ENCODE measurements around the gene OR51G1. TPM values are rescaled to one million over a fixed set of nuclear protein-coding genes. Genes with fewer than 3 reads are reported as not detected.
"Not testable (repeated sequence)": the region's sequence is repeated elsewhere in the genome, so short reads cannot be mapped to it uniquely, and the experiment has no call there.

Gene OR51G1, protein sequence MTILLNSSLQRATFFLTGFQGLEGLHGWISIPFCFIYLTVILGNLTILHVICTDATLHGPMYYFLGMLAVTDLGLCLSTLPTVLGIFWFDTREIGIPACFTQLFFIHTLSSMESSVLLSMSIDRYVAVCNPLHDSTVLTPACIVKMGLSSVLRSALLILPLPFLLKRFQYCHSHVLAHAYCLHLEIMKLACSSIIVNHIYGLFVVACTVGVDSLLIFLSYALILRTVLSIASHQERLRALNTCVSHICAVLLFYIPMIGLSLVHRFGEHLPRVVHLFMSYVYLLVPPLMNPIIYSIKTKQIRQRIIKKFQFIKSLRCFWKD
- total RNA-seq (2014; rRNA removed; shearing (Covaris generic)): not detected in 2 replicates

DNA sequence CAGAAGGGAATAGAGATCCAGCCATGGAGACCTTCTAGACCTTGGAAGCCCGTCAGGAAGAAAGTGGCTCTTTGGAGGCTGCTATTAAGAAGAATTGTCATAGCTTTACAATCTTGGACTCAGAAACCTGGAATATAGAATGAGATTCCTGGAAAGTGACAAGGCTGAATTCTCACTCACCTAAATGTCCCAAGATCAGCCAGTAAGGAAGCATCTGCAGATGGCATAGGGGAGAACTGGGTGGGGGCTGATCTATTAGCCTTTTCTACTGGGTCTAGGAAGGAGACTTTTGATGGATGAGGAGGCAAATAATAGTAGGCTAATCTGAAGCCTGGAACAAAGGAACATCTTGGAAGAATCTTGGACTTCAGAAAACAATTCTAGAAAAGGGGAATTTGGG is at the start of gene OR51G1:
Gene OR51G1, minus strand, starts transcription at position 101 of the 400 bp plus-strand sequence. Its CDS starts 0 bp downstream, at position 101.
- H3K4me1 ChIP-seq: no peaks in the 10 kb centered on the region
- DNase-seq: no peak
- no peak within 1 kb of the TSS for H3K27ac ChIP-seq
- no peak within 1 kb of the TSS for H3K4me3 ChIP-seq
- no peaks in the 10 kb centered on the region for H3K9me3 ChIP-seq (replicated peaks)
- no peaks in the 10 kb centered on the region for H3K27me3 ChIP-seq
- H3K36me3 ChIP-seq: no peaks in the 10 kb centered on the region

DNA sequence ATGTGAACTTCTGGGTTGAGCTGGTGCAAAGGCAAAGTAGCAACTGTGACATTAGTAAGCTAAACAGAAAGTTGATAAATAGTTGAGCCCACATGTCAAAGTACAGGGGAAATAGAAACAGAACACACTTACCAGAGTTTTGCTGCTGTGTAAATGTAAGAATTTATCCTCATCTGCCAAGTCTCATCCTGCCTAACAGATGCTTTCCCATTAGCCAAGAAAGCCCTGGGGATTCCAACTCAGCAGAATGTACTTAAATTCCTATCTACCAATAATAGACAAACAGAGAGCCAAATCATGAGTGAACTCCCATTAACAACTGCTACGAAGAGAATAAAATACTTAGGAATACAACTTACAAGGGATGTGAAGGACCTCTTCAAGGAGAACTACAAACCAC is 38.7 kb upstream of the OR51G1 start:
- DNase-seq: no peak
- Histone ChIP-seq H3K4me3 (no peak overlapping the region), H3K27ac (no peak overlapping the region), H3K27me3 (no peaks in the 10 kb centered on the region), H3K9me3 (replicated peaks) (no peaks in the 10 kb centered on the region), H3K4me1 (no peaks in the 10 kb centered on the region), H3K36me3 (no peaks in the 10 kb centered on the region)

DNA sequence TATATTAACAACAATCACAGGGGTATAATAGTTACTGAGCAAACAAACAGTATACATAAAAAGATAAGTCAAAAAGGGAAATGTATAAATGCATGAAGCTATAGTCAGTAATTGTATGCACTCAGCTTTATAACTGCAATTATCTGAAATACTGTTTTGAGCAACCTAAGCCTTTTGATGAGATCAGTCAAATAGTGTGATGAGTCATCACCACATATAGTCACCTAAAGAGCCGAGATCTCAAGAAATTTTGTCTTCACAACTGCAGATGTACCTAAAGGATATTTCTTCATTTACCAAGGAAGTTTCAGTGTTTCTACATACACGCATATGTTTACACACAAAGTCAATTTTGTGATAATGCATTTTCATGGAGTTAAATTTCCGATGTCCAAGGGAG is 36.7 kb upstream of the OR51G1 start:
- no peaks in the 10 kb centered on the region for H3K9me3 ChIP-seq (replicated peaks)
- no peak for DNase-seq

DNA sequence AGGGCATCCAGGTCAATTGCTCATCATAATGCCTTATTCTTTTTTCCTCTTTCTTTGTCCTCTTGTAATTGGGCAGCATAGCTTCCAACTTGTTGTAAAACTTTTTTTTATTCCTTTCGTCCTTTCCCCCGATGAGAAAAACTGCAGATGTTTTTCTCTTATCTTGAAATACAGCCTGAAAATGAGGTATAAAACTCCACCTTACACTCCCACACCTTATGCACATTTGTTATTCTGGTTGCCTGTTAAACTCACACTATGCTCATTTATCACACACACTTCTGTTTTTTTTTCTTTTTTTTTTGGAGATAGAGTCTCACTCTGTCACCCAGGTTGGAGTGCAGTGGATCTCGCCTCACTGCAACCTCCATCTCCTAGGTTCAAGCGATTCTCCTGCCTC is 33.3 kb upstream of the OR51G1 start:
- Histone ChIP-seq H3K27ac (no peak overlapping the region), H3K9me3 (replicated peaks) (no peaks in the 10 kb centered on the region), H3K4me1 (no peaks in the 10 kb centered on the region), H3K4me3 (no peak overlapping the region), H3K27me3 (0 out of 2 replicates have a peak, but pooled peaks cover 3% of the 10 kb centered on the region), H3K36me3 (no peaks in the 10 kb centered on the region)
- no peak for DNase-seq

More for the DNA sequence above, 36.7 kb upstream of the OR51G1 start:
- H3K36me3 ChIP-seq: no peaks in the 10 kb centered on the region
- H3K4me1 ChIP-seq: no peaks in the 10 kb centered on the region
- H3K27me3 ChIP-seq: no peaks in the 10 kb centered on the region
- no peak overlapping the region for H3K27ac ChIP-seq
- H3K4me3 ChIP-seq: no peak overlapping the region

DNA sequence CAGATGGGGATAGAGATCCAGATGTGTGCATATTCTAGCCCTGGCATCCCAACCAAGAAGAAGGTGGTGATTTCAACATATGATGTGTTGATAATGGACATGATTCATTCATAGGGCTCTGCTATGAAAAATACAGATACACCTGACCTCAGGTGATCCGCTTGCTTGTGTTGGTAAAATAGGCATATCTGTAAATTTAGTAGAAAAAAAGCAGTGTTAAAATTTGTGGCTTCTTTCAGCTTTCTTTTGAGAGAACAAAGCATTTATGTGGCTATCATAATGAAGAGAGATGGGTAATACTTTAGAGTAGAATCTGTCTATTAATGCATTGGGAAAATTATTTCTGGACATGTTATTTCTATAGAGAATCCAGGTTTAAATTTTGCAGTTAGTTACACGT is 31.5 kb upstream of the OR51G1 start, which contains the start of gene OR51A2:
Gene OR51A2, minus strand, starts transcription at position 101 of the 400 bp plus-strand sequence. Its CDS starts 0 bp downstream, at position 101.
- not testable (repeated sequence) for H3K36me3 ChIP-seq; DNase-seq; H3K4me3 ChIP-seq; H3K27me3 ChIP-seq; H3K9me3 ChIP-seq (replicated peaks); H3K27ac ChIP-seq; H3K4me1 ChIP-seq

DNA sequence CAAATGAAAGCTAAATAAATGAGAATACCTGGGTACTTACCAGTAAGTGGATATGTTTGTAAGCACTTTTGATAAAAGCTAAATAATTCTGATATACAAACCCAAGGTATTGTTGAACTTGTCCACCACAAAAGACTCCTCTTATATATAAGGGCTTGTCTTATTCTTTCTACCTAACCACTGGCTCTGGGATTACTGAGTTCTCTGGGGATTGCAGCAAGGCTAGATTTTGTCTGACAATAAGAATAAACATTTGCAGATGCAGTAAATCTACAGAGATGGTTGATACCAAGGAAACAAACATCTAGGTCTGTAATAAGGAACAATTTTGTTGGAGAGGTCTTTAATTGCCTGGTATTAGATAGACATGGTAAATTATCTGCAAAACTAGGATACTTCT is 23.4 kb upstream of the OR51G1 start, which contains the start of gene OR51A4:
Gene OR51A4, minus strand, starts transcription at position 101 of the 400 bp plus-strand sequence. CDS start 505 bp downstream, outside the sequence.
- no peaks in the 10 kb centered on the region for H3K36me3 ChIP-seq
- no peaks in the 10 kb centered on the region for H3K27me3 ChIP-seq
- no peak within 1 kb of the TSS for H3K4me3 ChIP-seq
- DNase-seq: no peak
- no peaks in the 10 kb centered on the region for H3K9me3 ChIP-seq (replicated peaks)
- no peaks in the 10 kb centered on the region for H3K4me1 ChIP-seq
- no peak within 1 kb of the TSS for H3K27ac ChIP-seq

DNA sequence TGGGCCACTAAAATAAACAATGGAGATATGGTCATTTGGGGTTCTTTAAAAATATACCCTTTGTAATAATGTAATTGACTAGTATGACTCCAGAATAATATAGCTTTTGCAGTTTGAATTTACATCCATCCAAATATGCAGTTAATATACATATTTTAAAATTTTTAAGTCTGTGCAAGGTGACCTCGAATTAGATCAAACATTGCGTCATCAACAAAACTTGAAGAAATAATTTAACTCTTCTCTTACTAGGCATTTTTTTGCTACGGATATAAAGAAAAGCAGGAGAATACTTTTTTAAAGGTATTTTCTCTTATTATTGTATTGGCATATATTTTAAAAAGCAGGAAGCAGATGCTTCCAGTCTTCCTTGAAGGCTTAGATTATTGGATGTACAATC is 12.6 kb upstream of the OR51G1 start:
- H3K4me1 ChIP-seq: no peaks in the 10 kb centered on the region
- H3K4me3 ChIP-seq: no peak overlapping the region
- H3K27me3 ChIP-seq: no peaks in the 10 kb centered on the region
- H3K27ac ChIP-seq: no peak overlapping the region
- H3K36me3 ChIP-seq: no peaks in the 10 kb centered on the region
- no peaks in the 10 kb centered on the region for H3K9me3 ChIP-seq (replicated peaks)
- DNase-seq: no peak

DNA sequence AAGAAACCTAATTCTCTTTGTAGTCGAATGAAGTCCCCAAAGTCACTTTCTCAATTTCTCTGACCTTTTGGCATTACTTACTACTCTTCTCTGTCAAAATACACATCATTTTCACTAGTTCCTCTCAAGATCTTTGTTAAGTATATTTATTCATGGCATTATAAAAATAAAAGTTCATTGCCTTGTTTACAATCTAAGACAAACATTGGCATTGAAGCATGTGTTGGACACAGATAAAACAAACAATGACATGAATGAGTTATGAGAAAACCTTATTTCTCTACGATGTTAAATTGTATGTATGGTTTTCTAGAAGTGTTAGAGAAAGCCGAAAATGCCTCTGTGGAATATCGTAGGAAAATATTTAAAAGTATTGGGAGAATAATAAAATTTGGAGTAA is 8.6 kb upstream of the OR51G1 start:
- H3K4me3 ChIP-seq: no peak overlapping the region
- no peaks in the 10 kb centered on the region for H3K4me1 ChIP-seq
- no peaks in the 10 kb centered on the region for H3K27me3 ChIP-seq
- DNase-seq: no peak
- no peaks in the 10 kb centered on the region for H3K36me3 ChIP-seq
- no peak overlapping the region for H3K27ac ChIP-seq
- H3K9me3 ChIP-seq (replicated peaks): no peaks in the 10 kb centered on the region

DNA sequence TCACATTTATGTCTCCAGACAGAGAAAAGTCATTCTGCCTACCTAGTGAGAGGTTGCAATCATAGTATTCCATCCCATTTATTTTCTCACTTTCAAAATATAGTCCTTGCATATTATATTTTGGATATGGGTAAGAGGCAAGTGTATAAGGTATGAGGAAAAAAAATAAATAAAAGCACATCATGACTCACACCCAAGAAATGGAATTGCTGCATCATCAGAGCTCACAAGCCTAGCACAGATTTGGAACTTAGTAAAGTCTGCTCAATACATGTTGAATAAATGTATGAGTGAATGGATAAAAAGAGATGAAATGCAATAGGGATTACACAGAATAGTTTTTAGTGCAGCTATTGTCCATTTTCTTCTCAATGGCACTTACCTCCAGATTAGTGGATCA is 2.5 kb upstream of the OR51G1 start:
- DNase-seq: no peak
- H3K27ac ChIP-seq: no peak overlapping the region
- H3K4me1 ChIP-seq: no peaks in the 10 kb centered on the region
- H3K36me3 ChIP-seq: no peaks in the 10 kb centered on the region
- no peak overlapping the region for H3K4me3 ChIP-seq
- no peaks in the 10 kb centered on the region for H3K27me3 ChIP-seq
- no peaks in the 10 kb centered on the region for H3K9me3 ChIP-seq (replicated peaks)

DNA sequence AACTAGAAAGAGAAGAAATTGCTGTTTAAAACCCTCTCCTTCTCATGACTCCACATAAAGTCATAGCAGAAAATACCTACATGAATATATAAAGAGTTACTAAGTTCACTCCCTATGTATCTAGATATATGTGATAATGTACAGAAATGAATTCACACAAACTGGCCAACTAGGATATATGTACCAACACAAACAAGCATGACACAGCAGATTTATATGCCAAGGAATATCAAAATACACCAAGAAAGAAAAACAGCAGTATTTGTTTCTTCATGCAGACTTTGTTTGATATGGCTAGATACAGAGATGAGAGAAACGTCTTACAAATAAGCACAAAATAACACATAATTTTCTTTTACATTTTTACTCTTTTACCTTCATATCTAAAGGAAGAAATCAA is 1.8 kb downstream of the OR51G1 start:
- Histone ChIP-seq H3K36me3 (no peaks in the 10 kb centered on the region), H3K9me3 (replicated peaks) (no peaks in the 10 kb centered on the region), H3K4me3 (no peak overlapping the region), H3K27me3 (no peaks in the 10 kb centered on the region), H3K27ac (no peak overlapping the region), H3K4me1 (no peaks in the 10 kb centered on the region)
- no peak for DNase-seq

DNA sequence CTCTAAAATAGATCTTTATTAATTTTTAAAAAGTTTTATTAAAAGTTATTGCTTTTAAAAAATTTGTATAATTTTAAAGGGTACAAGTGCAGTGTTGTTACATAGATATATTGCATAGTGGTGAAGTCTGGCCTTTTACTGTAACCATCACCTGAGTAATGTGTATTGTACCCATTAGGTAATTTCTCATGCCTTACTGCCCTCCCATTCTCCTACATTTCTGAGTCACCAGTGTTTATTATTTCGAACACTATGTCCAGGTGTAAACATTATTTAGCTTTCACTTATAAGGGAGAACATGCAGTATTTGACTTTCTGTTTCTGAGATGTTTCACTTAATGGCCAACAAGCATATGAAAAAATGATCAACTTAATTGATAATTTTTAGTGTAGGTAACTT is 2.3 kb downstream of the OR51G1 start:
- Histone ChIP-seq H3K27ac (no peak overlapping the region), H3K36me3 (no peaks in the 10 kb centered on the region), H3K4me1 (no peaks in the 10 kb centered on the region), H3K27me3 (no peaks in the 10 kb centered on the region), H3K4me3 (no peak overlapping the region), H3K9me3 (replicated peaks) (no peaks in the 10 kb centered on the region)
- no peak for DNase-seq

DNA sequence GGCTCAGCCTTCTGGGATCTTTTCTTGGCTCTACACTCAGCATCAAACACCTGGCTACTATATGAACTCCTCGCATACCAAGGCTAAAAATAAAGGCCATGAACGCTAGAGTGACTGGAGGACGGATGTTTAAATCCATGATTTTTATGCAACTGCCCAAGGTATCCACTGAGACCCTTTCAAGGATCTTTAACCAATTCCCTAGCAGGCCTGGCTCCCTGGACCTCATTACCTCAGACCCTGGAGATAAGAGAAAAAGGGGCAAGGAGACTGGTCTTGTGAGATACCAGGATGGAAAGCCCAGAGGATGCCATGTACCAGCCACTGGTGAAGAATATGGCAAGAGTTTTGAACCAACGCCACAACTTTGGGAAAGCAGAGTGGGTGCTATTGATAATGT is 4.9 kb downstream of the OR51G1 start, which contains the start of gene OR51G2:
Gene OR51G2, minus strand, starts transcription at position 101 of the 400 bp plus-strand sequence. CDS start 3,687 bp downstream, outside the sequence.
- Histone ChIP-seq H3K9me3 (replicated peaks) (no peaks in the 10 kb centered on the region), H3K27ac (no peak within 1 kb of the TSS), H3K27me3 (no peaks in the 10 kb centered on the region), H3K4me3 (no peak within 1 kb of the TSS), H3K4me1 (no peaks in the 10 kb centered on the region), H3K36me3 (no peaks in the 10 kb centered on the region)
- DNase-seq: no peak

DNA sequence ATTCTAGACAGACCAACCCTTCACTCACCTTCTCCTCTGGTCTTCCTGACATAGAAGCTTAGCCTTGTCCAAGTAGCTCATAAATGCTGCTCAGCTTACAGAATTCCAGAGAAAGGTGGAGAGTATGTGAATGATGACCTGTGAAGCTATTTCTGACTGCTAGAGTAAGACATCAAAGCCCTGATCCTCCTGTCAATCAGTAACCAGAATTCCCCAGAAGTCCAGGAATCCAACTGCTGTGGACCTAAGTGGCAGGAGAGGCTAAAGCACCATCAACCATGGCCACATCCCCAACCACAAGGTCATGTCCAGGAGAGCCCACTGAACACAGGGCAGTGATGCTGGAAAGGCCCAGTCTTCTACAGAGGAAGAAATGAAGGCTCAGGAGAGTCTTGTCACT is 7.6 kb downstream of the OR51G1 start:
- H3K4me1 ChIP-seq: no peaks in the 10 kb centered on the region
- H3K9me3 ChIP-seq (replicated peaks): no peaks in the 10 kb centered on the region
- H3K27me3 ChIP-seq: no peaks in the 10 kb centered on the region
- DNase-seq: no peak
- H3K27ac ChIP-seq: no peak overlapping the region
- no peak overlapping the region for H3K4me3 ChIP-seq
- no peaks in the 10 kb centered on the region for H3K36me3 ChIP-seq

DNA sequence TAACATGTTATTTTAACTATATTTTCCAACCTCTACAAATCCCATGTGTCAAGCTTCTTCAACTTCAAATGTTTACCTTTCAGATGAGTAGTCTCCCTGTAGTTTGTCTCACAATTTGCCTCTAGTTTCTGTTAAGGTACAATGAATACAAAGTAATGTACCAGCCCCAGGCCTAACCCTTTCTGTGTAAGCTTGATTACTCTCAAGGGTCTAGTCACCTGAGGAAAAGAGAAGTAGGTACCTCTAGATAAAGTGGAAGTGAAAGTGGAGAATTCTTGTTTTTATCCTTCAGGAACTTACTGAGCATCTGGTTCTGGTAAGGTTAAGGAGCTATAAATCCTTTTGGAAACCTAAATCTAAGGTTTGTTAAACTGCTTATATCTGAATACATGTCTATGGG is 20.7 kb downstream of the OR51G1 start, which contains the start of gene OR51A7:
Gene OR51A7, plus strand, starts transcription at position 300 of the 400 bp plus-strand sequence. CDS start 3,587 bp downstream, outside the sequence.
- no peaks in the 10 kb centered on the region for H3K9me3 ChIP-seq (replicated peaks)
- no peak for DNase-seq

DNA sequence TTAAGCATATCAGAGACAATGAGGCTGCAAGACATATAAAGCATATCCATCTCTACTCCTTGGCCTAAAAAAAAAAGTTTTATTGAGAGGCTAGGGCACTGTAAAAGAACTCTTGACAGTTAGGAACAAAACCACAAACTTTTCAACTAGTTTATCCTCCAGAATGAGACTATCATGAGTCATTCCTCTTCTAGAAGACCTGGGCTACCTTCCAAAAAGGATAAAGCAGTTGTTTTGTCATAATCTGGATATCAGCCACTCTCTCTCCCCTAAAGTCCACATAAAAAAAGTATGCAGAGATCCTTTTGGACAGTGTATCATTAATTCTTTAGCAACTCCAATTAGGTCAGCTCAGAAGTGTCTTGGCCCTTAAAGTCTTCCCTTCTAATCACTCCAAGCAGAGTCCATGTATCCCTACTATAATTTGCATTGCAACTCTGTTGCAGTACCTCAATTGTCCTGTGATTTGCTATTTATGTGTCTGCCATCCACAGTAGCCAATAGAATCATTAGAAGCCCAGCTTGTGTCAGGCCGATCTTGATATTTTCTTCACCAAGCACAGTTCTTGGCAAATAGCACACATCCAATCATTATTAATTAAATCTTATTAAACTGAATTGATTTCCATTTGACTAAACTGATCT is 32.0 kb downstream of the OR51G1 start:
- H3K27ac ChIP-seq: no peak overlapping the region
- H3K27me3 ChIP-seq: no peaks in the 10 kb centered on the region
- DNase-seq: peak in 1 of 2 experiments; percentile 52
- no peaks in the 10 kb centered on the region for H3K9me3 ChIP-seq (replicated peaks)
- H3K4me3 ChIP-seq: no peak overlapping the region
- no peaks in the 10 kb centered on the region for H3K36me3 ChIP-seq
- peaks cover 4% of the 10 kb centered on the region; the same call in 1 of the 2 replicates for H3K4me1 ChIP-seq

More for the DNA sequence above, 20.7 kb downstream of the OR51G1 start, which contains the start of gene OR51A7:
- Histone ChIP-seq H3K27me3 (peaks cover 2% of the 10 kb centered on the region; the same call in 1 of the 2 replicates), H3K27ac (no peak within 1 kb of the TSS), H3K4me1 (no peaks in the 10 kb centered on the region), H3K4me3 (no peak within 1 kb of the TSS), H3K36me3 (no peaks in the 10 kb centered on the region)

All from SJCRH30 (cell line).